Ishikawa (cell line): ENCODE data around the gene ZNF532.

Experiments
- RAD21 ChIP-seq: IDR thresholded peaks from 2 replicates; pipeline ENCODE4 v1.6.1; 2012; ENCODE audit warnings: low read depth
- USF1 ChIP-seq: IDR thresholded peaks from 2 replicates; pipeline ENCODE4 v1.6.1; 2012
- YY1 ChIP-seq: IDR thresholded peaks from 2 replicates; pipeline ENCODE4 v1.6.1; 2012; ENCODE audit warnings: low read depth
- TF ChIP-seq, protein P1 (sequence below): IDR thresholded peaks from 2 replicates; pipeline ENCODE4 v1.6.1; 2012; ENCODE audit warnings: low read depth, mild to moderate bottlenecking

DNA sequence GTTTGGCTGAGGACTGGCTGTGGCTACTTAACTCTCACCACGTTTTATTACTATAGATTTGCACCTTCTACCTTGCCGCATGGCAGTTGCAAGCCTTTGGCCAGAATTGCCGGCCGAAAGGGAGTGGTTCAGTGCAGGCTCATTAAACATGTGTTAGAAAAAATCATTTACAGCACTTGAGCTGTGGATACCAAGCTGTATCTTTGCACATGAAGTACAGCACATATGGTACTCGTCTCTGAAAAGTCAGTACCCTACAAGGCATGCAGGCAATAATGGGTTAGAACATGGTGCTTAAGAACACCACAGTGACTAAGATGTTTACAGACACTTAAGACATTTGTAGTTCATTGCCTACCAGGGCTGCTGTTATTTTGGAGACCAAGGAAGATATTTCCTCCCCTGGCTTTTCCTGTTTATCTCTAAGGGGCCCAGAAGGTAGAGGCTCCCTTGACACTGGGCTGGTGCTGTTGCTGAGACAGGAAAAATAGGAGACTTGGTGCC, 103.1 kb downstream of the ZNF532 start:
- no peak for TF ChIP-seq YY1
- TF ChIP-seq RAD21: no peak
- TF ChIP-seq USF1: no peak
- TF ChIP-seq, protein P1, sequence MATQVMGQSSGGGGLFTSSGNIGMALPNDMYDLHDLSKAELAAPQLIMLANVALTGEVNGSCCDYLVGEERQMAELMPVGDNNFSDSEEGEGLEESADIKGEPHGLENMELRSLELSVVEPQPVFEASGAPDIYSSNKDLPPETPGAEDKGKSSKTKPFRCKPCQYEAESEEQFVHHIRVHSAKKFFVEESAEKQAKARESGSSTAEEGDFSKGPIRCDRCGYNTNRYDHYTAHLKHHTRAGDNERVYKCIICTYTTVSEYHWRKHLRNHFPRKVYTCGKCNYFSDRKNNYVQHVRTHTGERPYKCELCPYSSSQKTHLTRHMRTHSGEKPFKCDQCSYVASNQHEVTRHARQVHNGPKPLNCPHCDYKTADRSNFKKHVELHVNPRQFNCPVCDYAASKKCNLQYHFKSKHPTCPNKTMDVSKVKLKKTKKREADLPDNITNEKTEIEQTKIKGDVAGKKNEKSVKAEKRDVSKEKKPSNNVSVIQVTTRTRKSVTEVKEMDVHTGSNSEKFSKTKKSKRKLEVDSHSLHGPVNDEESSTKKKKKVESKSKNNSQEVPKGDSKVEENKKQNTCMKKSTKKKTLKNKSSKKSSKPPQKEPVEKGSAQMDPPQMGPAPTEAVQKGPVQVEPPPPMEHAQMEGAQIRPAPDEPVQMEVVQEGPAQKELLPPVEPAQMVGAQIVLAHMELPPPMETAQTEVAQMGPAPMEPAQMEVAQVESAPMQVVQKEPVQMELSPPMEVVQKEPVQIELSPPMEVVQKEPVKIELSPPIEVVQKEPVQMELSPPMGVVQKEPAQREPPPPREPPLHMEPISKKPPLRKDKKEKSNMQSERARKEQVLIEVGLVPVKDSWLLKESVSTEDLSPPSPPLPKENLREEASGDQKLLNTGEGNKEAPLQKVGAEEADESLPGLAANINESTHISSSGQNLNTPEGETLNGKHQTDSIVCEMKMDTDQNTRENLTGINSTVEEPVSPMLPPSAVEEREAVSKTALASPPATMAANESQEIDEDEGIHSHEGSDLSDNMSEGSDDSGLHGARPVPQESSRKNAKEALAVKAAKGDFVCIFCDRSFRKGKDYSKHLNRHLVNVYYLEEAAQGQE: no peak
